GM18867 (cell line): ENCODE data around the gene MARK1.
"Not testable (repeated sequence)": the region's sequence is repeated elsewhere in the genome, so short reads cannot be mapped to it uniquely, and the experiment has no call there.

ENCODE experiments used
- ATAC-seq: cut with Tn5 transposase; IDR thresholded peaks from one replicate; pipeline ENCODE4 v1.9.1; 2021; ENCODE audit warnings: mild to moderate bottlenecking, moderate library complexity; ENCODE audit not compliant: unreplicated experiment

The MARK1 gene

DNA sequence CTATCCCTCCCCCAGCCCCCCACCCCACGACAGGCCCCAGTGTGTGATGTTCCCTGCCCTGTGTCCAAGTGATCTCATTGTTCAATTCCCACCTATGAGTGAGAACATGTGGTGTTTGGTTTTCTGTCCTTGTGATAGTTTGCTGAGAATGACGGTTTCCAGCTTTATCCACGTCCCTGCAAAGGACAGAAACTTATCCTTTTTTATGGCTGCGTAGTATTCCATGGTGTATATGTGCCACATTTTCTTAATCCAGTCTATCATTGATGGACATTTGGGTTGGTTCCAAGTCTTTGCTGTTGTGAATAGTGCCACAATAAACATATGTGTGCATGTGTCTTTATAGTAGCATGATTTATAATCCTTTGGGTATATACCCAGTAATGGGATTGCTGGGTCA is 77.7 kb downstream of the MARK1 start:
- ATAC-seq, result not testable (repeated sequence)

- ATAC-seq, result not testable (repeated sequence)
These were observed 83.2 kb downstream of the MARK1 start for GRCh38 chr1:220611100-220611499.

DNA sequence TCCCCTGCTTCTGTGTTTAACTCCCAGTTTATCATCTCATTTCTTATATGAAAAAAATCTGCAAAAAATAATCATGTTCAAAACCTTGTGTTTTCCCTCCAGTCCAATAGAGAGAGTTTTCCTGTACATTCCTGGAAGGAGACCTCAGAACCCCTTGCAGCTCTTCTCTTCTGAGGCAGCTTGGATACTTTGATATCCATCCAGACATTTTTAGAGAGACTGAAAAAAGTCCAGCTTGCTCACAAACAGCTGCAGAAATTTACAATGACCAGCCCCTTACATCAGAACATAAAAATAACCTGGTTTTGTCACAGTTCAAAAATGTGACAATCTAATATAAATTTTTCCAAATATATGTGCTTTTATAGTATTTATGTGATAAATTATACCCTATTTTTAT is 88.9 kb downstream of the MARK1 start:
- no peak for ATAC-seq

DNA sequence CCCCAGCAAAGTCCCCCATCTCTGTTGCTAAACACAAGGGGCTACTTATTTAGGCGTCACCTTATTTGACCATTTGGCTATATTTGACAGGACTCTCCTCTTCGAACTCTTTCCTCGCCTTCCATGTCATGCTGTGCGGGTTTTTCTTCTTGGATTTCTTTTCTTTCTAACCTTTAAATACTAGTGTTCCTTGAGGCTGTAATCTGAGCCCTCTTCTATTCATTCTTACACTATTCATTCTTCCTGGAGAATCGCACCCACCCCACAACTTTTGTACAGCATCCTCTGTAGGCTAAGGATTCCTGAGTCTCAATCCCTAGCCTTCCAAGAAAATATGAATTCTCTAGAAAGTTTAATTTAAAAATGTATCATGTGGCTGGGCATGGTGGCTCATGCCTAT is 100.5 kb downstream of the MARK1 start:
- ATAC-seq, result no peak

GRCh38 chr1:220631238-220631815 is 103.4 kb downstream of the MARK1 start:
- no peak for ATAC-seq

- no peak for ATAC-seq
These were observed 109.8 kb downstream of the MARK1 start for GRCh38 chr1:220637759-220638158.

DNA sequence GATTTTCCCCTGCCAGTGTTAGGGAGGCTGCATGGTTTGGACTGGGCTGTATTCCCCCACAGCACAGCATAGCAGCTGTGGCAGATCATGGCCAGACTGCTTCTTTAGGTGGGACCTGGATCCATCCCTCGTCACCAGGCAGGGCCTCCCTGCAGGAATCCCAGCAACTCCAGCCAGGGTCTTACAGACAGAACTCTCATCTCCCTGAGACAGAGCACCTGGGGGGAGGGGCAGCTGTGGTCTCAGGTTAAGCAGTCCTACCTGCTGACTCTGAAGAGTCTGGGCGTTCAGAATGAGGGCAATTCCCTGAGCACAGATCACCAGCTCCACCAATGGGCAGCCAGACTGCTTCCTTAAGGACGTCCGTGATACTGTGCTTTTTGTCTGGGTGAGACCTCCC is 114.3 kb downstream of the MARK1 start:
- no peak for ATAC-seq

- ATAC-seq, result no peak
These were observed 125.1 kb downstream of the MARK1 start for GRCh38 chr1:220652995-220653394.

DNA sequence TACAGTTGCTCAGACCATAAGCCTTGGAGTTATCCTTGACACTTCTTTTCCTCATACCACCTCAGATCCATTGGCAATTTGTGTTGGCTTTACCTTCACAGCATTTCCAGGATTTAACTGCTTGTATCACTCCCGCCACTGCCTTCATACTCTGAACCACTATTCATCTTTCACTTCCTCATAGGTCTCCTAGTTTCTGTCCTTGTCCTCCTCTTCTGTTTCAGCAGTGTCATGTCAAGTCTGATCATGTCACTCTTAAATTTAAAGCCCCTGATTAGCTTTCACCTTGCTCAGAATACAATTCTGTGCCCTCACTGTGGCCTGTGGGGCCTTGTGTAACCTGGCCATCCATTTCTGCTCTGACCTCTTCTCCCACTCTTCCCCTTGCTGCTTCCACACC is 127.6 kb downstream of the MARK1 start:
- ATAC-seq, result peak; percentile 98

- ATAC-seq, result peak; percentile 22
These were observed 128.2 kb downstream of the MARK1 start for GRCh38 chr1:220655961-220656740.

- ATAC-seq, result no peak
These were observed 138.4 kb downstream of the MARK1 start for GRCh38 chr1:220666349-220666748.

DNA sequence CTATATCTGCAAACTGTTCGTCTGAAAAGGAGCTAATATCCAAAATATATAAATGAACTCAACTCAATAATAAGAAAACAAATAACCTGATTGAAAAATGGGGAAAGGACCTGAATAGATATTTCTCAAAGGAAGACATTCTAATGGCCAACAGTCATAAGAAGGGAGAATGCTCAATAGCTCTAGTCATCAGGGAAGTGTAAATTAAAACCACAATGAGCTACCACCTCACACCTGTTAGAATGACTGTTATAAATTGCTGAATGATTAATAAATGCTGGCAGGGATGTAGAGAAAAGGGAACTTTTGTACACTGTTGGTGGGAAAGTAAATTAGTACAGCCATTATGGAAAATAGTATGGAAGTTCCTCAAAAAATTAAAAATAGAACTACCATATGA is 141.1 kb downstream of the MARK1 start:
- no peak for ATAC-seq

DNA sequence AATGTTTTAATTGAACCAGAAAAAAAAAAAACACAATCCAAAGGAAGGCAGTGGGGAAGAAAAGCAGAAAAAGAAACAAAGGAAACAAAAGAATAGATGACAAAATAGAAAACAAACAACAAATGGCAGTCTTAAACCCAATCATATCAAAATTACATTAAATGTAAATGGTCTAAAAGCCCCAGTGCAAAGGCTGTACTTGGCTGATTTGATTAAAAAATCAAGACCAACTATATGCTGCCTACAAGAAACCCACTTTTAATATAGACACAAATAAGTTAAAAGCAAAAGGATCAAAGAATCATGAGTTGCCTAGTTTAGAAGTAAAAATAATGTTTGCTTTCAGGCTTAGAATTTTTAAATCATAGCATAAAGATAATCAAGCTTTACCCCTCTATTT is 142.4 kb downstream of the MARK1 start:
- no peak for ATAC-seq

GRCh38 chr1:220673921-220674320 is 146.0 kb downstream of the MARK1 start:
- ATAC-seq, result no peak

DNA sequence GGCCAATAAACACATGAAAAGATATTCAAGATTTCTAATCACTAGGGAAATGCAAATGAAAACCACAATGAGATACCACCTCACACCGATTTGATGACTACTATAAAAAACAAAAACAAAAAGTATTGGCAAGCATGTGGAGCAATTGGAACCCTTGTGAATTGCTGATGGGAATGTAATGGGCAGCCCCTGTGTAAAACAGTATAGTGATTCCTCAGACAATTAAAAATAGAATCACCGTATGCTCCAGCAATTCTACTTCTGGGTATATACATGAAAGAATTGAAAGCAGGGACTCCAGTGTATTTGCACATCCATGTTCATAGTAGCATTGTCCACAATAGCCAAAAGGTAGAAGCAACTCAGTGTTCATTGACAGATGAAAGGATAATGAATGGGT is 149.3 kb downstream of the MARK1 start:
- no peak for ATAC-seq

DNA sequence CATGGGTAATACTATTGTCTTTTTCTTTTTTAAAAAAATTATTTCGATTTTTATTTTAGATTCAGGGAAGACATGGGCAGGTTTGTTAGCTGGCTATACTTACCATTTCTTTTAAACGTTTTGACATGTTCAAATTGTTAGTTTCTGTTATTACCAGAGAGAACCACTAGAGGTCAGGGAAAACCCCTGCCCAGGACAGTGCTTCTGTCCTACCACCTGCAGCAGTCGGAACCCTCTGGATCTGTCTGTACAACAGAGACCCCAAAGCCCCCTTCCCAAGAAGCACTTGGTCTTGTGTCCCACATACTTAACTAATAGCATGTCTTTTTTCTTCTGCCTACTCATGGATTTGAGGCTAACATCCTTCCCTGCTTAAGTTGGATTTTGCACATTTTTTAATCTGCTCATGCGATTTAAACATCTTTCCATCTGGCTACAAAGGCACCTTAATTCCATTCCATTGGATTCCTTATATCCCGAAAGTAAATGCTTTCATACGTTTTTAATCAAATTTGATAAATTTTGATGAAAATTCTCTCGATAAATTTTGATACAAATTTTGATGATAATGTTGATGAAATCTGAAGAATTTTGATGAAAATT is 152.2 kb downstream of the MARK1 start:
- peak; percentile 97 for ATAC-seq

- no peak for ATAC-seq
These were observed 153.4 kb downstream of the MARK1 start for GRCh38 chr1:220681220-220681880.

DNA sequence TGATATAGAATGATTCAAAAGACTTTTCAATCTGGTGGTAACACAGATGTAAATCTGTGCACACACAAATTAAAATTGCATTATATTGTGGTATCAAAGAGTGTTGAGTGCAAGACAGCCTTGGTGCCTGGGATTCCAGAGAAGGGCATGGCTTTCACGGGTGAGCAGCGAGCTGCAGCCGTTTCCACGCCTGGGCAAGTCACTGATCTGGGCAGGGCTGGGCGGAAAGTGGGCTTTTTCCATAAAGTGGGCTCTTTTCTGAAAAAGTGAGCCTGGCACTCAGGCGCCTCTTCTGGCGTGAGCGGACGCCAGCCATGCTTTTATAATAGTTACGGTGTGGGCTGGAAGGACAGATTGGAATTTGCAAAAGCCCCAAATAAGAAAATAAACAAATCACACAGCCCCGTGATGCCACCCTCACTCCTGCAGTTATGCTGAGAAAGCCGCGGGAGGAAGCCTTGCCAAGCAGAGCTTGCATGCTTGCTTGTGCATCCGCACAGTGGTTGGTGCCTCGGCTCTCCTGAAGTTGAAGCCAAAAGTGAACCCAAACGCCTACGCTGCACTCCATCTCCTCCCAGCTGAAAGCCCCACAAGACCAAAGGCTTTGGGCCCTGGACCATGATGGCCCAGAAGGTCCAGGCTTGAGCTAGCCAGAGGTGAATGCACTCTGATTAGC is 155.1 kb downstream of the MARK1 start:
- ATAC-seq, result no peak

- ATAC-seq, result not testable (repeated sequence)
These were observed 155.8 kb downstream of the MARK1 start for GRCh38 chr1:220683716-220684115.

DNA sequence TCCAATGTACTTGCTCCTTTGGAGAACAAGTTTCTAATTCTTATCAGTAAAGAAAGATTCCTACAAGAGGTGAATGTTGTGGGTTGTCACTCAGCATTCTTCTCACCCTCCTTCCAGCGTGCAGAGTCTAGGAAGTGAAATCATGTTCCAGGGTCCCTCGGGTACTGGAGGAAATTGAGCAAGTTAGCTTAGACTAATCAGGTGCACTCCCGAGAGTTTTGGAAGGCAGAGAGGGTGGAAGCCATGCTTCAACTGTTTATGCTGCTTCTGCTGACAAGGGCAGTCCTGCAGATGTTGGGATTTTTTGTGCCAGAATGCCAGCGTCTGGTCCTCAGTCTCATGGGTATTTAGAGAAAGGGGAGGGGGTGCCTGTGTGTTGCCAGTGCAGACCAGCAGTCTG is 157.0 kb downstream of the MARK1 start:
- ATAC-seq, result no peak

- ATAC-seq, result no peak
These were observed 157.9 kb downstream of the MARK1 start for GRCh38 chr1:220685879-220686278.
